ENCODE measurements around the gene AOAH.

Gene AOAH

GRCh38 chr7:36513393-36513792 lies 210.9 kb downstream of the AOAH start:
- no peak for TF ChIP-seq CTCF (IDR thresholded peaks at IDR 0.05; ENCODE audit: borderline replicate concordance, control extremely low read depth, extremely low read depth, insufficient read depth, missing control alignments)
- in situ Hi-C loops (cut with MboI; ENCODE audit: low sequenced_read_pairs, unreplicated experiment) = no loop called here
- DNase-seq (ENCODE audit: low spot score) = no peak

GRCh38 chr7:36512616-36513015 lies 211.7 kb downstream of the AOAH start:
- no peak for DNase-seq (ENCODE audit: low spot score)
- TF ChIP-seq CTCF (IDR thresholded peaks at IDR 0.05; ENCODE audit: borderline replicate concordance, control extremely low read depth, extremely low read depth, insufficient read depth, missing control alignments) = no peak
- in situ Hi-C loops (cut with MboI; ENCODE audit: low sequenced_read_pairs, unreplicated experiment) = no loop called here

- in situ Hi-C loops (cut with MboI; ENCODE audit: low sequenced_read_pairs, unreplicated experiment) = no loop called here
- no peak for TF ChIP-seq CTCF (IDR thresholded peaks at IDR 0.05; ENCODE audit: borderline replicate concordance, control extremely low read depth, extremely low read depth, insufficient read depth, missing control alignments)
- no peak for DNase-seq (ENCODE audit: low spot score)
These were observed 214.3 kb downstream of the AOAH start for GRCh38 chr7:36509962-36510361.

GRCh38 chr7:36507475-36508440 lies 216.5 kb downstream of the AOAH start:
- no peak for TF ChIP-seq CTCF (IDR thresholded peaks at IDR 0.05; ENCODE audit: borderline replicate concordance, control extremely low read depth, extremely low read depth, insufficient read depth, missing control alignments)
- in situ Hi-C loops (cut with MboI; ENCODE audit: low sequenced_read_pairs, unreplicated experiment) = no loop called here
- no peak for DNase-seq (ENCODE audit: low spot score)

GRCh38 chr7:36506820-36507219 lies 217.5 kb downstream of the AOAH start:
- in situ Hi-C loops (cut with MboI; ENCODE audit: low sequenced_read_pairs, unreplicated experiment) = no loop called here
- no peak for DNase-seq (ENCODE audit: low spot score)

More at GRCh38 chr7:36506820-36507219, 217.5 kb downstream of the AOAH start:
- TF ChIP-seq CTCF (IDR thresholded peaks at IDR 0.05; ENCODE audit: borderline replicate concordance, control extremely low read depth, extremely low read depth, insufficient read depth, missing control alignments) = no peak
